ENCODE measurements around the gene ATOX1.
A peak's percentile ranks its signal among the peaks of the same experiment; 100 is the strongest.
"Not testable (repeated sequence)": the region's sequence is repeated elsewhere in the genome, so short reads cannot be mapped to it uniquely, and the experiment has no call there.

The ATOX1 gene

GRCh38 chr5:151758430-151759241 lies at the start of gene ATOX1:
ATOX1 (minus strand) TSS chr5:151758631; CDS start chr5:151758551, 80 bp downstream.
- DNase-seq (ENCODE audit: low spot score) = peak; percentile 96

- DNase-seq (ENCODE audit: low spot score) = no peak
Observed at GRCh38 chr5:151805414-151806223, 47.2 kb upstream of the ATOX1 start.

GRCh38 chr5:151800532-151800931 lies 42.1 kb upstream of the ATOX1 start:
- DNase-seq (ENCODE audit: low spot score) = no peak

GRCh38 chr5:151799407-151799806 lies 41.0 kb upstream of the ATOX1 start:
- no peak for DNase-seq (ENCODE audit: low spot score)

- DNase-seq (ENCODE audit: low spot score) = no peak
Observed at GRCh38 chr5:151798674-151799073, 40.2 kb upstream of the ATOX1 start.

DNA sequence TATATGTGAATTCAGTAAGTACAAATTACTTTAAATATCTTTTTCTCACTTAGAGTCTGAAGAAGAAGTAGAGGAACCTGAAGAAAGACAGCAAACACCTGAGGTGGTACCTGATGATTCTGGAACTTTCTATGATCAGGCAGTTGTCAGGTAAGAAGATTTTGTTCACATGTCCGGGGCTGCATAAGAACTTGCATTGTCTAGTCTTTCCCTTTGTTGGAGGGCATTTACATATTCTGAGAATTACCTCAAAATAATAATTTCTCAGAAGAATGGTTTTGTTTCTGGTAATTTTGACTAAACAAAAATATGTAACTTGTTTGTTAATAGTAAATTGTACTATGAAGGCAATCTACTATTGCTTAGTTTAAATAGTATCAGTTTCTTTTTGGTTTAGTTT lies 37.0 kb upstream of the ATOX1 start:
- no peak for DNase-seq (ENCODE audit: low spot score)

DNA sequence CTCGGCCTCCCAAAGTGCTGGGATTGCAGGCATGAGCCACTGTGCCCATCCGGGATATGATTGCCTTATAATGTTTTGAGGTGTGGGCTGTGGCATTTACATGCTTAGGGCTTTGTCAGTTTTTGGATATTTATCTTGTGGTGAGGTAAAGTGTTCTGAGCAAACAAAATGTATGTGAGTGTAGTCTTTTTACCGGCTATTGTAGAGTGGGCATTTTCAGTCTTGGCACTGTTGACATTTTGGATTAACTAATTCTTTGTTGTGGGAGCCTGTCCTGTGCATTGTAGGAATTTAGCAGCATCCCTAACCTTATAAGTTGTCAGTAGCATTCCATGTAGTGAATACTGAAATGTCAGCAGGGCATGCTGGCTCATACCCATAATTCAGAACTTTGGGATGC lies 34.9 kb upstream of the ATOX1 start:
- no peak for DNase-seq (ENCODE audit: low spot score)

DNA sequence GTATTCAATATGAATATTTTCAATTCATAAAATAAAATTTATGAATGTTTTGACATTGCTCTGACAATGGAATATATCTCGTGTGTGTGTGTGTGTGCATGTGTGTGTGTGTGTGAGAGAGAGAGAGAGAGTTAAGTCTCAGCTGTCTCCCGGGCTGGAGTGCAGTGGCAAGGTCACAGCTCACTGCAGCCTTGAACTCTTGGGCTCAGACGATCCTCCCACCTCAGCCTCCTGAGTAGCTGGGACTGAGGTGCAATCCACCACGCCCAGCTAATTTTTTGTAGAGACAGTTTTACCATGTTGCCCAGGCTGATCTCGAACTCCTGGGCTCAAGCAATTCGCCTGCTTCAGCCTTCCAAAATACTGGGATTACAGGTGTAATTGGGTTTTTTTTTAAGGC lies 29.4 kb upstream of the ATOX1 start:
- no peak for DNase-seq (ENCODE audit: low spot score)

GRCh38 chr5:151786468-151786867 lies 28.0 kb upstream of the ATOX1 start:
- DNase-seq (ENCODE audit: low spot score) = no peak

- no peak for DNase-seq (ENCODE audit: low spot score)
Observed at GRCh38 chr5:151784141-151784540, 25.7 kb upstream of the ATOX1 start.

DNA sequence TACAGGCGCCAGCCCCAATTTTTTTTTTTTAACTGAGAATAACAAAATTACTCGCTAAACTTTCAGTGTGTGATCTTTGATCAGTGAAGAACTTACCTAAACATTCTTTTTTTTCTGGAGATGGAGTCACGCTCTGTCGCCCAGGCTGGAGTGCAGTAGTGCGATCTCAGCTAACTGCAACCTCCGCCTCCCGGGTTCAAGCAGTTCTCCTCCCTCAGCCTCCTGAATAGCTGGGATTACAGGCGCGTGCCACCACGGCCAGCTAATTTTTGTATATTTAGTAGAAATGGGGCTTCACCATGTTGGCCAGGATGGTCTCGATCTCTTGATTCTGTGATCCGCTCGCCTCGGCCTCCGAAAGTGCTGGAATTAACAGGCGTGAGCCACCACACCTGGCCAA lies 25.2 kb upstream of the ATOX1 start:
- not testable (repeated sequence) for DNase-seq (ENCODE audit: low spot score)

DNA sequence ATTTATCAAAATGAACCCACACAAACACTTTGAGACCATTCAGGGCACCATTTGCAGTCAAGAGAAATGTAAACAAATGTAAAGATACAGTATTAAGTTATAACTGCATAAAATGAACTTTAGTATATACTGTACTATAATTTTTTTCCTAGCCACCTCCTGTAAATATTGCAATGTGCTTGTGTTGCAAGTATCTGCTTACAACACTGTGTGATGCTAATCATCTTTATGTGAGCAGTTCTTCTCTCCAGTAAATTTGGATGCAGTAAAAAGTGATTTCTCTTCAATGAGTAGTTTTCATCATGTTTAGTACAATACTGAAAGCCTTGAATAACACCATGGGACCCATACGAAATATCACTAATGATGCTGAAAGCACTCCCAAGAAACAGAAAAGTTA lies 22.8 kb upstream of the ATOX1 start:
- no peak for DNase-seq (ENCODE audit: low spot score)

DNA sequence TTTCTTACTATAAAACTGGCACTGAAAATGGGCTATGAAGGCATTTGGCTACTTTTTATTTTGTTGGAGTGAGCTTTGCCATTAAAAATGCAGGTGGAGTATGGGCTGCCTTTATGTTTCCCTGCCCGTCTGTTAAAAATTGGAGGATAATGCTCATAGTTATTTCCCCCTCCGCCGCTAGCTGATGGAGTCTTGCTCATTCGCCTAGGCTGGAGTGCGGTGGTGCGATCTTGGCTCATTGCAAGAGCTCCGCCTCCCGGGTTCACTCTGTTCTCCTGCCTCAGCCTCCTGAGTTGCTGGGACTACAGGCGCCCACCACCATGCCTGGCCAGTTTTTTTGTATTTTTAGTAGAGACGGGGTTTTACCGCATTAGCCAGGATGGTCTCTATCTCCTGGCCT lies 21.9 kb upstream of the ATOX1 start:
- DNase-seq (ENCODE audit: low spot score) = no peak

DNA sequence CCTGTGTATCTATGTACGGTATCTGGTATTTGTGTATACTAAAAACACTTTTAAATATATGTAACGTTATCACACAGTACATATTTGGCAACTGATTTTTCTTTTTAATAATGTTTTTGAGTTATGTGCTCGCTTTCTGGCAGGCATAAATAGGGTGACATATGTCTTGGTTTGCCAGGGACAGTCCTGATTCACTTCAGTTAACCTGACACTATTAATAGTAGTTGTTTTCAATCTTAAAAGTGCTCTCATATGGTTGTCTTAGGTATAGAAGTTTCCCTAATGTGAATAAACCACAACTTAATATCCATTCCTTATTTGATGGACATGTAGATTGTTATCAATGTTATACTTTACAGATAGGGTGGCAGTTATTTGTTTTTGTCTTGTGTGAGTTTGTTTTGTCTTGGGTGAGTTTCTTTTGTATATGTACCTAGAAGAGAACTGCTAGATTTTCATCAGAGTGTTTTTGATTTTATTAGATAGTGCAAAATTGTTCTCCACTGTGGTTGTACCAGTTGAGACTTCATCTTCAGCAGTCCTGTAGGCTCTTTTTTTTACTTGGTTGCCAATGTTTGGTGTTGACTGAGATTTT lies 21.2 kb upstream of the ATOX1 start:
- DNase-seq (ENCODE audit: low spot score) = no peak

- DNase-seq (ENCODE audit: low spot score) = no peak
Observed at GRCh38 chr5:151775025-151775606, 16.7 kb upstream of the ATOX1 start.

DNA sequence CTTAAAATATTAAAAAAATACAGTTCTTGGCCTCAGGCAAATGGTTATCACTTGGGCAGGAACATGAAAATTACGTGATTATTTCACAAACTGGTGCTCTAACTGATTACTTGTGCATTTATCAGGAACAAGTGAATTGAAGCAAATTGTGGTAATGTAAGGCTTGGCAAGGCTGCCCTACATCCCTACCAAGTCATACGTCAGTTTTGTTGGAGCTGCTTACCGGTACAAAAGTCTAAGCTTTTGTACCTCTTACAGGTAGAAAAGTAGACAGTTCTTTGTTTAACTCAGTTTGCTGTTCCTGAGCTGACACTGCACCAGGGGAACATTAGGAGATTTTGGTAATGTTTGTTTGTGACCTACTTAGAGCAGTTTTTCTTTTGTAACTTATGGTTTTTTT lies 15.5 kb upstream of the ATOX1 start:
- DNase-seq (ENCODE audit: low spot score) = no peak

- peak; percentile 21 for DNase-seq (ENCODE audit: low spot score)
Observed at GRCh38 chr5:151772846-151773561, 14.6 kb upstream of the ATOX1 start.

DNA sequence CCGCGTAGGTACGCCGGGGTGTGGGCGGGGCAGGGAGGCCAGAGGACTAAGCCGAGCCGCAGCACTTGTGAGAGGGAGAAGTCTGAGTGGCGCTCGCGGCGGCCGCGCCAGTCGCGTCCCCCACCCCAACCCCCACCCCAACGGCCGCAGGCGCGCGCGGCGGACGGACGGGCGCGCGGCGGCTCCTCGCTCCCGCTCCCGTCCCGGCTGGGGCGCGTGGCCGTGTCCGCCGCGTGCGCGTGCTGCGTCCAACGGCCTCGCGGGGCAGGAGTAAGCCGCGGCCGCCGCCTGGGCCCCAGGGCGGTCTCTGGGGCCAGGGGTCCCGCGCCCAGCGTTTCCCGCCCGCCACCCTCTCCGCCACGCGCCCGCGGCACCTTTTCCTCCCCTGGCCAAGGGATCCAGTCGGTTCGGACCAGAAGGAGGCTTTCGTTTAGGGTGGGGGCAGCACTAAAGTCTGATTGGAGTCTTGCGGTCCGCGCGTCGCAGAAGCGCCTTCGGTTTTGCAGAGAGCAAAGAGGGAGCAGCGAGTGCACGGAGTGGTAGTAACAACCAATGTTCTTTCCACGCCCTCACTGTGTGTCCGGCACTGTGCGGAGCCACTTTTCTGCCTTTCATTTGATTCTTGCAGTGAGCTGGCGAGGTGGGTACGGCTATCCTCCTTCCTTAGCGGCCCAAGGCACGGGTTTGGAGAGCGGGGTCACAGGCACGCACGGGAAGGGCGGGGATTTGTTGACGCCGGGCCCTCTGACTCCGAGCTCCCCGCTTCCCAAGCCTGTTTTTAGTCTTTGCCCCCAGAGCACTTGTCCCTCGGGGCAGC lies 13.8 kb upstream of the ATOX1 start:
- DNase-seq (ENCODE audit: low spot score) = peak; percentile 56

DNA sequence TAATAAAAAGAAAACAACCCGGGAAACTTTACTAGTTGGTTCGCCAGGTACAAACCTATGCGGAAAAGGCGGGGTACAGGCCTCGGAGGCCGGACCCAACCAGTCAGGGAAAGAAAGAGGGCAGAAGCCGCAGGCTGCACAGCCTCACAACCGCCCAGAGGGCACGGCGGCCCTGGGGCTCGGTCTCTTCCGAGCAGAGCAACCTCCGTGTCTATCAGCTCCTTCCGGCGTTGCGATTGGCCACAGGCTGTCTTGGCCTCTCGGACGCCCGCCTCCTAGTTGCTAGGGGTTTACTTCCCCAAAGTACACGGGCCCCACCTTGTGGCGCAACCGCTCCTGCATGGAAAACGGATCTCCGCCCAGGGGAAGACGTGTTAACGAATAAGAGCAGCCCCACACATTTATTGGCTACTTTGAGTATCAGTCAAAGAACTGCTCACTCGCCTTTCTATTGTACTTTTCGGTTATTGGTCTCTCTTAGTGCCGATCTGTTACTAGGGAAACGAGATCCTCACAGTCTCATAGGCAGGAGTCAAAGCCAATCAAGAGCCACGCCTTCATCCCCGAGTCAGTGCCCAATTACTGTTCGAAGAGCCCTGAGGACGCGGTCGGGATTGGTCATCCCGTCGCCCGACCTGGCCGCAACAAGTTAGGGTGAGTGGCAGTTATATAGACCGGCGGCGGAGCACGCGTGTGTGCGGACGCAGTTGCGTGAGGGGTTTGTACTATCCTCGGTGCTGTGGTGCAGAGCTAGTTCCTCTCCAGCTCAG lies 13.0 kb upstream of the ATOX1 start, which contains the start of gene G3BP1:
G3BP1 (plus strand) TSS at position 696 of the 770 bp plus-strand sequence. CDS start 14,667 bp downstream, outside the sequence.
- peak; percentile 100 for DNase-seq (ENCODE audit: low spot score)

Data from Ammon's horn (tissue), 1 donor.